ENCODE measurements around the gene RCAN2. TPM values are rescaled to one million over a fixed set of nuclear protein-coding genes. Genes with fewer than 3 reads are reported as not detected.
A peak's percentile ranks its signal among the peaks of the same experiment; 100 is the strongest.

The RCAN2 gene
- total RNA-seq, 3 donors from 2014 or later = 2.9 to 14.9 (median 5.9) TPM

DNA sequence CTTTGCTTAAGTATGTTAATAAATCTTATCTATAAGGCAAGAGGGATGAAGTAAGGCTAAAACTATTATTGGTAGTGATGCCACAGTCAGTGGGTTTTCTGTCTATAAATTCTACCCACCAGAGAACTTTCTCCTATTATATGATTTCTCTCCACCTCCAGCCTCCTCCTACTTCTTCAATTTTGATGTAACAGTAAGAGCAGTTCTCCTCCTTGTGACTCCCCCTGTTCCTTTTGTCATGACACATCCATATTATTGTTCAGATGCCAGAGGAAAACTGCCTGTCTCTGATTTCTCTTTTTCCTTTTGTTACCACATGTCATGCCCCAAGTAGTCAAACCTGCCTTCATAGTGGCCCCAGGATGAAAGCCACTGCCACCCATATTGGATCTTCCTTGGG, 9.1 kb upstream of the RCAN2 start:
- no peaks in the 10 kb centered on the region for H3K4me1 ChIP-seq
- no peak for TF ChIP-seq POLR2AphosphoS5 (IDR thresholded peaks at IDR 0.05)
- no peak for TF ChIP-seq POLR2A (IDR thresholded peaks at IDR 0.05)
- TF ChIP-seq, protein P1, sequence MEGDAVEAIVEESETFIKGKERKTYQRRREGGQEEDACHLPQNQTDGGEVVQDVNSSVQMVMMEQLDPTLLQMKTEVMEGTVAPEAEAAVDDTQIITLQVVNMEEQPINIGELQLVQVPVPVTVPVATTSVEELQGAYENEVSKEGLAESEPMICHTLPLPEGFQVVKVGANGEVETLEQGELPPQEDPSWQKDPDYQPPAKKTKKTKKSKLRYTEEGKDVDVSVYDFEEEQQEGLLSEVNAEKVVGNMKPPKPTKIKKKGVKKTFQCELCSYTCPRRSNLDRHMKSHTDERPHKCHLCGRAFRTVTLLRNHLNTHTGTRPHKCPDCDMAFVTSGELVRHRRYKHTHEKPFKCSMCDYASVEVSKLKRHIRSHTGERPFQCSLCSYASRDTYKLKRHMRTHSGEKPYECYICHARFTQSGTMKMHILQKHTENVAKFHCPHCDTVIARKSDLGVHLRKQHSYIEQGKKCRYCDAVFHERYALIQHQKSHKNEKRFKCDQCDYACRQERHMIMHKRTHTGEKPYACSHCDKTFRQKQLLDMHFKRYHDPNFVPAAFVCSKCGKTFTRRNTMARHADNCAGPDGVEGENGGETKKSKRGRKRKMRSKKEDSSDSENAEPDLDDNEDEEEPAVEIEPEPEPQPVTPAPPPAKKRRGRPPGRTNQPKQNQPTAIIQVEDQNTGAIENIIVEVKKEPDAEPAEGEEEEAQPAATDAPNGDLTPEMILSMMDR (IDR thresholded peaks at IDR 0.05) = no peak
- DNase-seq (ENCODE audit: low spot score in 2 of 2) = no peak
- H3K9me3 ChIP-seq = no peaks in the 10 kb centered on the region
- no peaks in the 10 kb centered on the region for H3K36me3 ChIP-seq
- intact Hi-C loops (cut with DNase I; ENCODE audit: low total_unique reads) = loop anchor here (5.0 kb wide), 1 partner anchor 58 kb away; no protein-coding TSS in a partner anchor
- H3K27me3 ChIP-seq = no peaks in the 10 kb centered on the region
- H3K27ac ChIP-seq = no peak overlapping the region
- no peak overlapping the region for H3K4me3 ChIP-seq

DNA sequence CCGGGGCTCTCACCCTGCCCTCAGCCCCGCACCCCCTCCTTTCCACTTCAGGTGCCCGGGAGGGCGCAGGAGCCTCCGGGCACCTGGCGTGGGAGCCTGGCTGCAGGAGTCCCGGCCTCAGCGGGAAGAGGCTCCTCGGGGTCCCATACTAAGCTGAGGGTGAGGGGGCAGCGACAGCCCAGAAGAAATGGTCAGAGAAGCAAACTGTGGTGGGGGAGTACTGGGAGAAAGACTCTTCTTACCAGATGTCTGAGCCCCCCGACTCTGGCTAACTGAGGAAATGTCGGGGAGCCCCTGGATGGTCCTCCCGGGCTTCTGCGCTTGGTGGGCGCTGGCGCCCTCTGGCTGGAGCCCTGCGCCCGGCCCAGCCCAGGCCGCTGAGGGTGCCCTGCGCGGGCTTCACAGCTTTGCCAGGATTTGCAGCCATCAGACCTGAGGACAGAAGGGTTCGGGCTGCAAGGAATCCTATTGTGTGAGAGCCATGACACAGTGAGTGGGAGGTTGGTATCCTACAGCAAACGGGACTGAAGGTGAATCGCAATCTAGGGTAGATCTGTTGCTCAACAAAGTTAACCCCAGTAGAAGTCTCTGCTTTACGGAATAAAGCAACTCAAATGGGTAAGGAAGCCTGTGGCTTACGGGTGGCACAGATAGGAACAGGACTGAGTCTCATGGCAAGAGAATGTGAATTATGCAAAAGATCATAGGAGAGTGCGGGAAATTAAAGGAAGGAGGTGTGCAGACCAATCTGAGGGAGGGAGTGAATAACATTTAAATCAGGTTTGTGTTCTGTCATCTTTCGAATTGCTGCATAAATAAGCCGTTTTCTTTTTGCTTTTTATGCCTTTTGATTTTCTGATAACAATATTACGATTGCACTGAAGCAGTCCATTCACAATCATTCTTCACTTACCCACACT, 639 bp upstream of the RCAN2 start:
- no peaks in the 10 kb centered on the region for H3K36me3 ChIP-seq
- DNase-seq (ENCODE audit: low spot score in 2 of 2) = peak in 1 of 2 donors; percentile 23
- H3K4me3 ChIP-seq = peak overlapping the region; percentile 63 to 87 (median 72)
- H3K9me3 ChIP-seq = no peaks in the 10 kb centered on the region
- H3K27ac ChIP-seq = peak overlapping the region; percentile 63 to 77
- no peaks in the 10 kb centered on the region for H3K27me3 ChIP-seq
- TF ChIP-seq POLR2AphosphoS5 (IDR thresholded peaks at IDR 0.05) = no peak
- TF ChIP-seq, protein P1 (IDR thresholded peaks at IDR 0.05) = no peak
- TF ChIP-seq POLR2A (IDR thresholded peaks at IDR 0.05) = no peak
- intact Hi-C loops (cut with DNase I; ENCODE audit: low total_unique reads) = no loop called here
- no peaks in the 10 kb centered on the region for H3K4me1 ChIP-seq

DNA sequence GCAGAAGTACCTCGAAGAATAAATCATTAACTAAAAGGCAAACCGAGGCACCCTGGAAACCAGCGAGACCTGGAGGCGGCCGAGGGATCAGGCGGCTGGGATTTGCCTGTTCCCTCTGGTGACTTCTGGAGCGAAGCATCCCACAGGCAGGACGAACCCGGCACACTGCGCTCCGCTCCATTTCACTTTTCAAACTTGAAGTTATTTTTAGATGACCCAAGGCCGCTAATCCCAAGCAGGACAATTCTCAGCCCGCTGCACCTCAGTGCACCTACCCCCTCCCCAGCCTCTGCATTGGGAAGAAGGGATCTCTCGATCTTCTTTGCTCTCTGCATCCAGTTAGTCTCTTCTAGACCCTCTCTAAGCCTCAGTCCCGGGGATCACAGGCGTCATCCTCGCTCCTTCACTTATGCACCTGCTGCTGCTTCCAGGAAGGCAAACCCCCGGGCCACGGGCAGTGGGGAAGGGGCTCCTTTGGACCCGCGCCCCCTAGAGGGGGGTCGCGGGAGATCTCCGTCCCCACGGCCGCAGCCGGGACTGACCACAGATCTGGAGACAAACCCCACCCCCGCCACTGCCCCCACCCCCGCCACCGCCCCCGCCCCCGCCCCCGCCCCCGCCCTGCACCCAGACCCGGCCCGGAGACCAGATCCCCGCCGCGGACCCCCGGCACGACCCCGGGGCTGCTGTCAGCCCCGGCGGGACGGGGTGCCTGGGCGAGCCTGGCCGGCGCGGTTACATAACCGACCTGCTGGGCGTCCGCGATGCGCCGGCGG, 636 bp downstream of the RCAN2 start:
- TF ChIP-seq, protein P1 (IDR thresholded peaks at IDR 0.05) = no peak
- TF ChIP-seq POLR2A (IDR thresholded peaks at IDR 0.05) (no peak), POLR2AphosphoS5 (IDR thresholded peaks at IDR 0.05) (no peak)
- Histone ChIP-seq H3K27ac (peak overlapping the region; percentile 63 to 77), H3K9me3 (no peaks in the 10 kb centered on the region), H3K4me3 (peak overlapping the region; percentile 63 to 87 (median 72)), H3K4me1 (no peaks in the 10 kb centered on the region), H3K27me3 (no peaks in the 10 kb centered on the region), H3K36me3 (no peaks in the 10 kb centered on the region)
- no peak for DNase-seq (ENCODE audit: low spot score in 2 of 2)
- intact Hi-C loops (cut with DNase I; ENCODE audit: low total_unique reads) = no loop called here

DNA sequence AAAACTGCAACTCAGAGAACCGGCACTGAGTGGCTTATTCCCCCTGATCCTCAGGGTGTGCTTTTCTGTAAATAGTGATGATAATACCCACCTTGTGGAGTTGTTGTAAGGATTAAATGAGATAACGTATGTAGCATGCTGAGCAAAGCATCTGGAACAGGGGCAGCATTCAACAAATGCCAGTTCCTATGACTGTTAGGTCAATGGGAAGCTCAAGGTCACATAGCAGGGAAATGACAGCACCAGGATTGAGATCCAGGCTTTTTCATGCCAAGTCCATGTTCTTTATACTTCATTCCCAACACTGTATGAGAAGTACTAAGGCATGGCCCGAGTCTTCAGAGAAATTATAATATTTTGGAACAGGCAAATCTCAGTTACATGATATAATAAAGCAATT, 5.1 kb downstream of the RCAN2 start:
- TF ChIP-seq, protein P1 (IDR thresholded peaks at IDR 0.05) = no peak
- TF ChIP-seq POLR2A (IDR thresholded peaks at IDR 0.05) (no peak), POLR2AphosphoS5 (IDR thresholded peaks at IDR 0.05) (no peak)
- intact Hi-C loops (cut with DNase I; ENCODE audit: low total_unique reads) = no loop called here
- Histone ChIP-seq H3K4me3 (no peak overlapping the region), H3K36me3 (no peaks in the 10 kb centered on the region), H3K9me3 (no peaks in the 10 kb centered on the region), H3K27ac (no peak overlapping the region), H3K27me3 (no peaks in the 10 kb centered on the region), H3K4me1 (no peaks in the 10 kb centered on the region)
- no peak for DNase-seq (ENCODE audit: low spot score in 2 of 2)
